K562 treated with DMSO at 1 percent for 12 hours (cell line): ENCODE results near the gene JADE1. TPM values are rescaled to one million over a fixed set of nuclear protein-coding genes. Genes with fewer than 3 reads are reported as not detected.

ENCODE experiments used
- total RNA-seq: library from RNA; unstranded; fragments of 300-600 nt; gene quantifications from 2 replicates; pipeline ENCODE4 v1.2.3, GENCODE V29; 2022; ENCODE audit not compliant: insufficient read depth

The JADE1 gene
- total RNA-seq, result 7.6 and 19.2 TPM in 2 replicates

DNA sequence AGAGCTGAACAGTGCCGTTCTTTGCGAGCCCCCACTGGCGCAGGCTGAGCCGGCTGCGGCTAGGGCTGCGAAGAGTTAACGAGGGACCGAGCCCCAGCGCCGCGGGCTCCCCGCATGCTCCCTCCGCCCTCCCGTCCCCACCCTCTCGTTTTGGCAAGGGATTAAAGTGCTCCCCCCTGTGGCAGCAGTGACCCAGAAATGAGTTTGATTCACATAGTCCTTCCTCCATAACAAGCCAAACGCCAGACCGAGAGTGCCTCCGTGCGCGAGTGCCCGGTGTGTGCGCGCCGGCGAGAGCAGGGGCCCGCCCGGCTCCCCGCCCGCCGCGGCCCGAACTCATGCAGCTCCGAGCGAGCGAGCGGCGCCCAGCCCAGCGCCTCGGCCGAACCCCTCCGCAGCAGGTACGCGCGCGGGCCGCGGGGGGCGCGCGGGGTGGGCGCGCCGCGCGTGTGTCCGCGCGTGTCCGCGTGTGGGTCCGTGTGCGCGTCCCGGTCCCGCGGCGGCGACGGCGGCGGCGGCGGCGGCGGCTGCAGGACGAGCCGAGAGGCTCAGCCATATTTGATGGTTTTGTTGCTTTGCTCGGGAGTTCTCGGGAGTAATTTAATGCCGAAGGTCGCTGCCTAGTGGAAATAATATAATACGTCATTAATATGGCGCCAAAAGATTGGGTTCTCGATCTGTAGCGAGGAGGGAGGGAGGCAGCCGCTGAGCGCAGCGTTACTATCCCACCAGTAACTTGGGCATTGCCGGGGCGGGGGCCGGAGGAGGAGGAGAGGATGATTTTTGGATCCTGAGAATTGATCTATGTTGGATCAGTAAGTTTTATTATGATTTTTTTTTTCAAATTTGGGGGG, at the start of gene JADE1:
TSS of gene JADE1 (plus strand) at position 224 of the 854 bp plus-strand sequence. CDS start 22,059 bp downstream, outside the sequence.

